Activated T-cell treated with anti-CD3 and anti-CD28 coated beads, Interleukin-2, amount 50 U/mL, for 24 hours (primary cell): ENCODE results near the gene PTTG1IP.

Experiments used
- DNase-seq: peaks from one replicate; pipeline ENCODE4 v3.0.0-alpha.2; 2020
- H3K27ac Mint-ChIP-seq: 2 replicates; pipeline ENCODE4 v1.8.0; 2020; ENCODE audit warnings: mild to moderate bottlenecking, mixed read lengths
- H3K27me3 Mint-ChIP-seq: 2 replicates; pipeline ENCODE4 v1.8.0; 2020; ENCODE audit warnings: mixed read lengths
- H3K36me3 Mint-ChIP-seq: 2 replicates; pipeline ENCODE4 v1.8.0; 2020; ENCODE audit warnings: low read depth, mixed read lengths
- H3K4me1 Mint-ChIP-seq: 2 replicates; pipeline ENCODE4 v1.8.0; 2020; ENCODE audit warnings: low read depth, mixed read lengths
- H3K4me3 Mint-ChIP-seq: 2 replicates; pipeline ENCODE4 v1.8.0; 2020; ENCODE audit warnings: mild to moderate bottlenecking, moderate library complexity, mixed read lengths
- H3K9me3 Mint-ChIP-seq: 2 replicates; pipeline ENCODE4 v1.8.0; 2020; ENCODE audit warnings: mixed read lengths

Gene PTTG1IP

GRCh38 chr21:44893948-44894656 is 20.6 kb upstream of the PTTG1IP start:
- Mint-ChIP-seq H3K27me3 (no peaks in the 10 kb centered on the region), H3K4me1 (peaks cover 12% of the 10 kb centered on the region), H3K36me3 (peaks cover 82% of the 10 kb centered on the region), H3K4me3 (no peak overlapping the region), H3K9me3 (no peaks in the 10 kb centered on the region), H3K27ac (peak overlapping the region; percentile 69)
- DNase-seq, result no peak

DNA sequence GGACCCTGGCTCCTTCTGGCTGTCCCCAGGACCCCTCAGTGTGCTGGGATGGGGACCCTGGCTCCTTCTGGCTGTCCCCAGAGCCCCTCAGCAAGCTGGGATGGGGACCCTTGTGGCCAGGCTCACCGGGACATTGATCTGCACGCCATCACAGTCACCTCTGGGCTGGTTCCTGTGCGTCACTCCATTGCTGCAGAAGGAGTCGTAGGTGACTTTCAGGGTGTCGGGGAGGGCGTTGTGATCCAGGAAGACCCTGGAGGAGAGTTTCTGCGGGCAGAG is 19.7 kb upstream of the PTTG1IP start:
- Mint-ChIP-seq H3K4me1 (peaks cover 9% of the 10 kb centered on the region), H3K4me3 (no peak overlapping the region), H3K27me3 (no peaks in the 10 kb centered on the region), H3K27ac (peak overlapping the region; percentile 66), H3K36me3 (peaks cover 77% of the 10 kb centered on the region), H3K9me3 (no peaks in the 10 kb centered on the region)
- no peak for DNase-seq

DNA sequence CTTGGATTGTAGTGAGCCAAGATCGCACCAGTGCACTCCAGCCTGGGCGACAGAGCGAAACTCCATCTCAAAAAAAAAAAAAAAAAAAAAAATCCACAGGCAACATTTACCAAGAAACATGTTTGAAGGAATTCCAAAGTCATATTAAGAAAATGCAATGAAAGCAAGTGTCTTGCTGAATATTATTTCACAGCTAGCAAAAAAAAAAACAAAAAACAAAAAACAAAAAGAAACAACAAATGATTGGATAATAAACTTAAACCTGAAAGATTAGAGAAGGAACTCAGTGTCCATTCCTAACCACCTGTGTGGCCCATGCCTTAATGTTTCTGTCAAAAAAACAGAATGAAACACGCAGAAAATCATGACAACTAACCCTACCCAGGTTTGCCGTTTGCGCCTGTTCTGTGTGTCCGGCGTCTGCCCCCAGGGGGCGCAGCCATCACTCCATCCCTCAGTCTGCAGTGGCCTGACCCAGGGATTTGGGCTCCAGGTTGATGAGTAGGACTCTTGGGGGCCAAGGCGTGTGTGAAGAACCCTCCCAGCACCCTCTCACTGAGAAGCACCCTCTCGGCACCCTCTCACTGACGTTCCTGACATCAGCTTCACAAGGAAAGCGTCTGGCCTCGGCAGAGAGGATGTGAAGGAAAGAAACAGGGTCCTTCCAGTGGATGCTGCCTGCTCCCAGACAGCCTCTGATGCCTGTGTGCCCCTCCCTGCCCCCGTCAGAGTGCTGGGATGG is 19.2 kb upstream of the PTTG1IP start:
- peak; percentile 86 for DNase-seq

DNA sequence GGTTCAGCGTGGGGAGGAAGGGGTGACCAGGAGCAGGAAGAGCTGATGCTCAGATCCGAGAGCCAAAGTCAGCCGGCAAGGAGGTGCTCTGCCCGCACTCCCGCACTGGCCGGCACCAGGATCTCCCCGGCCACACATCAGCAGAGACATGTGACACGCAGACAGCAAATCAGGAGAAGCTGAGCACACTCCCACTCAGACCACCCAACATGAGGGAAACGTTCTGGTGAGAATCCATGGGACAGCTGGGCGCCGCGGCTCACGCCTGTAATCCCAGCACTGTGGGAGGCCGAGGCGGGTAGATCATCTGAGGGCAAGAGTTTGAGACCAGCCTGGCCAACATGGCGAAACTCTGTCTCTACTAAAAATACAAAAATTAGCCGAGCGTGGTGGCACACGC is 18.6 kb upstream of the PTTG1IP start:
- peaks cover 77% of the 10 kb centered on the region for H3K36me3 Mint-ChIP-seq
- no peak overlapping the region for H3K27ac Mint-ChIP-seq
- H3K4me3 Mint-ChIP-seq, result no peak overlapping the region
- H3K27me3 Mint-ChIP-seq, result no peaks in the 10 kb centered on the region
- peaks cover 9% of the 10 kb centered on the region for H3K4me1 Mint-ChIP-seq
- H3K9me3 Mint-ChIP-seq, result no peaks in the 10 kb centered on the region
- no peak for DNase-seq

More for the DNA sequence above, 19.2 kb upstream of the PTTG1IP start:
- H3K4me1 Mint-ChIP-seq, result peaks cover 9% of the 10 kb centered on the region
- H3K36me3 Mint-ChIP-seq, result peaks cover 77% of the 10 kb centered on the region
- H3K4me3 Mint-ChIP-seq, result no peak overlapping the region
- peak overlapping the region; percentile 66 for H3K27ac Mint-ChIP-seq
- H3K27me3 Mint-ChIP-seq, result no peaks in the 10 kb centered on the region
- H3K9me3 Mint-ChIP-seq, result no peaks in the 10 kb centered on the region

DNA sequence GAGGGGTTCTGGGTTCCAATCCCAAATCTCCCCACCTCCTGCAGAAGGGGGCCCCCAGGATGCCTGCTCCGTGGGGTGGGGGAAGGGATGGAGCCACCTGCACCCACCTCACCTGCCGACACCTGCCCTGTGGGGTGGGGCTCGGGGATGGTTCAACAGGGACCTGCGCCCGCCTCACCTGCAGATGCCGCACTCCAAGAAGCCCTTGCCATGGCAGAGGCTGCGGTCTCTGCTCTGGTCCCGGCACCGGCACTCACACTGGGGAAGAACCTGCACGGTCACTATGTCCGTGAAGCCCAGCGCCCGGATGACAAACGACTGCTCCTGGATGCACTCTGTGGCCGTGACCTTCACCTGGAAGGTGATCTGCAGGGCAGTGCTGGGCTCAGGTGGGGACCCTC is 18.1 kb upstream of the PTTG1IP start:
- no peak overlapping the region for H3K4me3 Mint-ChIP-seq
- H3K9me3 Mint-ChIP-seq, result no peaks in the 10 kb centered on the region
- H3K4me1 Mint-ChIP-seq, result peaks cover 9% of the 10 kb centered on the region
- no peak for DNase-seq
- H3K36me3 Mint-ChIP-seq, result peaks cover 77% of the 10 kb centered on the region
- no peak overlapping the region for H3K27ac Mint-ChIP-seq
- H3K27me3 Mint-ChIP-seq, result no peaks in the 10 kb centered on the region

DNA sequence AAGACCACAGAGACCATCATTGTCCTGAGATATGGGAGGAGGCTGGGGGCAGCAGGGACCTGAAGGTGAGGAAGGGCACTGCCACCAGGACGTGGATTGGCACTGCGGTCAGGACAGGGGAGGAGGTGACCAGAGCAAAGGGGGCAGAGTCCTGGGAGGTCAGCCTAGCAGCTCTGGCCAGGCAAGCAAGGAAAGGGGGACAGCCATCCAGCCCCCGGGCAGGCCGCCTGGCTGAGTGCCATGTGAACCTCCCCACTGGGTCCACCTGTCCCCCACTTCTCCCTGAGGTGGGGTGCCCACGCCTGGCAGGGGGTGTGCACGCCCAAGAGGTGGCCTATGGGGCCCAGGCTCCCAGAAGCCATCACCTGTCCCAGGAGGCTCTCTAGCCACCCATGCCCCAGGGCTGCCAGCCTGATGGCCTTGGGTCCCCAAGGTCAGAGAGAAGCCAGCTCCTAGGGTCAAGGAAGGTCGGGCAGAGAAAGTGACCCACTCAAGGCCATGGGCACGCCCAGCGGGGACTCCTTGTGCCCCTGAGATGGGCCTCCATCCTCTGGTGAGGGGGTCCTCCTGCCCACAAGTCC is 17.6 kb upstream of the PTTG1IP start:
- H3K4me3 Mint-ChIP-seq, result no peak overlapping the region
- peaks cover 77% of the 10 kb centered on the region for H3K36me3 Mint-ChIP-seq
- peaks cover 9% of the 10 kb centered on the region for H3K4me1 Mint-ChIP-seq
- H3K27ac Mint-ChIP-seq, result peak overlapping the region; percentile 44
- H3K9me3 Mint-ChIP-seq, result no peaks in the 10 kb centered on the region
- no peak for DNase-seq
- no peaks in the 10 kb centered on the region for H3K27me3 Mint-ChIP-seq

GRCh38 chr21:44890338-44890931 is 16.9 kb upstream of the PTTG1IP start:
- H3K4me3 Mint-ChIP-seq, result no peak overlapping the region
- H3K36me3 Mint-ChIP-seq, result peaks cover 80% of the 10 kb centered on the region
- peaks cover 9% of the 10 kb centered on the region for H3K4me1 Mint-ChIP-seq
- peak overlapping the region; percentile 44 for H3K27ac Mint-ChIP-seq
- DNase-seq, result no peak
- no peaks in the 10 kb centered on the region for H3K9me3 Mint-ChIP-seq
- no peaks in the 10 kb centered on the region for H3K27me3 Mint-ChIP-seq

GRCh38 chr21:44889625-44890337 is 16.3 kb upstream of the PTTG1IP start:
- no peak for DNase-seq
- Mint-ChIP-seq H3K27me3 (no peaks in the 10 kb centered on the region), H3K36me3 (peaks cover 75% of the 10 kb centered on the region), H3K4me3 (no peak overlapping the region), H3K4me1 (peaks cover 9% of the 10 kb centered on the region), H3K27ac (no peak overlapping the region), H3K9me3 (no peaks in the 10 kb centered on the region)

DNA sequence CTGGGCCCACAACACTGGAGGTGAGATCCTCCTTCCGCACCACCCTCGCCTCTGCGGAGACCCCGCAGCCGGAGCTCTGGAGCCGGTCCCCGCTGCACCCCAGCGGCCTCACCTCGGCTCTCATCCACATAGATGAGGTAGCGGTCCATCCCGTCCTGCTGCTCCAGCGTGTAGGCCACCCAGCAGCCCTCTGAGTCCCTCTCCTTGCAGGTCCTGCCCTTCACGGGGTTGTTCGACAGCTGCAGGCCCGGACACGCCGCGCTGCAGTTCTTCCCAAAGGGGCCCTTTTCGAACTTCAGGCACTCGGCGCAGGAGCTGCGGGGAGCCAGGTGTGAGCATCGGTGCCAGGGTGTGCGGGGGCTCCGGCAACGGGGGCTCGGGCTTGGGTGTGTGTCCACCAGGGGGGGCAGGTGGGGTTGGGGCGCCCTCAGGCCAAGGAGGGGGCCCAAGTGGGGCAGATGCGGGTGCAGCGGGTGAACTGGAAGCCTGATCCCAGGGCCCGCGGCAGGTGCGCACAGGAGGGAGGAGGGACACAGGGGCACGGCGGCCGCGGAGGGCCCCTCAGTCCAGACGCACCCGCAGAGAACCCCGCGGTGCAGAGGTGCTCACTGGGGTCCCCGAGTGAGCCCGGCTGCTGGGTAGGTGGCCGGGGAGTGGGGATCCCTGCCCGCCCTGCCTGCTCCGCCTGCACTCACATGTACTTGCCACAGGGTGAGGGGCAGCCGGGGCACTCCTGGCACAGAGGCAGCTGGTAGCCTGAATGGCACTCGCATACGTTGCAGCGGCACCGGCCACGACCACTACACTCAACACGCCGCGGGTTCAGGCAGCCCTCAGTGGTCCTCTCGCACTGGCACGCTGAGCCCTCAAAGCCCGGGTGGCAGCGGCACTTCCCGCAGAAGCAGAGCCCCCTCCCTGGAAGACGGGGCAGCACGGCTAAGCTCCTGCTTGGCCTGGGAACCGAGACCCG is 15.4 kb upstream of the PTTG1IP start:
- Mint-ChIP-seq H3K4me3 (no peak overlapping the region), H3K9me3 (no peaks in the 10 kb centered on the region), H3K27me3 (no peaks in the 10 kb centered on the region), H3K27ac (no peak overlapping the region), H3K36me3 (peaks cover 69% of the 10 kb centered on the region), H3K4me1 (peaks cover 9% of the 10 kb centered on the region)
- no peak for DNase-seq

- H3K27ac Mint-ChIP-seq, result no peak overlapping the region
- peaks cover 3% of the 10 kb centered on the region for H3K4me1 Mint-ChIP-seq
These were observed 14.5 kb upstream of the PTTG1IP start for GRCh38 chr21:44887807-44888580.

DNA sequence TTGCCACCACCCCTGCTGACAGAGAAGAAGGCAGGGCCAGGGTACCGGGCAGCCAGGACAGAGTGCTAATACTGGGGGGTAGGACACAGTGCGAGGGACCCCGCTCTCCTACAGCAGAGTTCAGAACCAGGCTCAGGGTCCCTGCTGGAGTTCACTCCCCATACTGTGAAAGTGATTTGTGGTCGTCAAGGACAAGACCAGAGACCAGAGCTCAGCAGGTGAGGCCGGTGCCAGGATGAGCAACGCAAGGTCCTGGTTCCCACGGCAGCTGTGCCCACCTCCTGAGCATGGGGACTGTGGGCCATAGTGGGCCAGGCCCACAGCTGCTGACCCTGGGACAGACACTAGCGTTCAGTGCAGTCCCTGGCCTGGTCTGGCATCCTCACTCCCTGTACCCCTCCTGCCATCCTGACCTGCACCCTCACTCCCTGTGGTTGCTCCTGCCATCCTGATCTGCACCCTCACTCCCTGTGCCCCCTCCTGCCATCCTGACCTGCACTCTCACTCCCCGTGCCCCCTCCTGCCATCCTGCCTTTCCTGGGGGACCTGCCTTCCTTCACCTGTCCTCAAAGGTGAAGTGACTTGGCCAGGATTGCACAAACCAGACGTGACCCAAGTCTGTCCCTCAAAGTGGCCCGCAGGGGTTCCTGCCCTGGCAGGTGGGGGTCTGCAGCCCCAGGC is 13.8 kb upstream of the PTTG1IP start:
- peak overlapping the region; percentile 33 for H3K27ac Mint-ChIP-seq
- no peaks in the 10 kb centered on the region for H3K9me3 Mint-ChIP-seq
- no peak overlapping the region for H3K4me3 Mint-ChIP-seq
- no peak for DNase-seq
- H3K27me3 Mint-ChIP-seq, result no peaks in the 10 kb centered on the region
- H3K36me3 Mint-ChIP-seq, result peaks cover 54% of the 10 kb centered on the region
- H3K4me1 Mint-ChIP-seq, result peaks cover 2% of the 10 kb centered on the region

More at GRCh38 chr21:44887807-44888580, 14.5 kb upstream of the PTTG1IP start:
- Mint-ChIP-seq H3K36me3 (peaks cover 61% of the 10 kb centered on the region), H3K27me3 (no peaks in the 10 kb centered on the region), H3K4me3 (no peak overlapping the region), H3K9me3 (no peaks in the 10 kb centered on the region)
- DNase-seq, result no peak

DNA sequence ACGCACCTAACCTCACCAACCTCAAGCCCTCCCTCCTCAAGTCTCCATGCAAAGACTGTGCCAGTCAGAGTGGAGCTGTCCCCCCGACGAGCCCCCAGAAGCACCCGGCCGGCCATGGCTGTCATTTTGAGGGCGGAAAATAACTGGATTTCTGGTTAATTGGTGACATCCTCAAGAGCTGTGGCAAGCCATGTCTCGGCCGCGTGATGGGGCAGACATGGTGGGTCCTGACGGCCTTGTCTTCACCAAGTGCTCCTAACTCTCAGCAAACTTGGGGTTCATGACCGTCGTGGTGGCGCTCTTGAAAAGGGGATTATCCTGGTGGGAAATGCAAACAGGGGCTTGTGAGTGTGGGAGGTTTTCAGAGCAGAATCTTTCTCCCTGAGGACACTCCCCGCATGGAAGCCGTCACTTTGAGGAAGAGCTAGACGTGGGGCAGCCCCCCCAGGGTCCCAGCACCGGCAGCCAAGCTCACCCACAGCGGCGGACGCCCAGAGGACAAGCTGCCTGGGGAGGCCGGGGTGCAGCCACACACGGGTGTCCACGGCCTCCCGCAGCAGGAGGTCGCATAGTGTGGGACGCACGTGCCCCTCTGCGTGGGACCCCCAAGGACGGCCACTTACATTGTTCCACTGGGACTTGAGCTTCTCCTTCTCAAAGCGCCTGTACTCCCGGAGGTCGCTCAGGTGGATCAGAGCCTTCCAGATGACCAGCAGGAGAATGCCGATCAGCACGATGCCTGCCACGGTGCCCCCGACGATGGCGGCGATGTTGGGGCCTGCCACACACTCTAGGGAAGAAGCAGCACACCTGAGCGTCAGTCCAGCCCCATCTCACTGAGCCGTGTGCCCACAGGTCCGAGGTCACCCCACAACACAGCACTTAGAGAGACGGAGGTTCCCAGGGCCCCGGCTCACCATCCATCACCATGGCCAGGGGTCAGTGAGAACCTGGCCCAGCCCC is 12.9 kb upstream of the PTTG1IP start:
- H3K27ac Mint-ChIP-seq, result peak overlapping the region; percentile 71
- H3K36me3 Mint-ChIP-seq, result peaks cover 49% of the 10 kb centered on the region
- no peaks in the 10 kb centered on the region for H3K27me3 Mint-ChIP-seq
- no peaks in the 10 kb centered on the region for H3K9me3 Mint-ChIP-seq
- no peak overlapping the region for H3K4me3 Mint-ChIP-seq
- H3K4me1 Mint-ChIP-seq, result peaks cover 11% of the 10 kb centered on the region
- no peak for DNase-seq
